ENCODE measurements around the gene HMGB4.

Gene HMGB4

DNA sequence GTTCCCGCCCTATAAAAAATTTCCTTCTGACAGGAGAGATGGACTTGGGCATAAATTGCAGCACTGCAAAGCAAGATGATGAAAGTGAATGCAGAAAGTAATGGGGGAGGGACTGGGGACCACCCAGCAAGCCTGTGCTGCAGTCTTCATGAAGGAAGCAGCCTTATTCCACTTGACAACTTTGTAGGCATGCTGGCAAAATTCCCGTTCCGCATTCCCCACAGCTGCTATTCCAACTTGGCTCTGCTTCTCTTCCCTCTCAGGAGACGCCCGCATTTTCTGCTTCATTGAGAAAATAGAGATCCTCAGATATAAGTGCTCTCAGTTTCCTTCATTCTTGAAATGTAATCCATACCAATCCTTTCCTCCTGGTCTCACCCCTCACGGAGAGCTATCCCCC is 2.4 kb downstream of the HMGB4 start:
- TF ChIP-seq, protein P1, sequence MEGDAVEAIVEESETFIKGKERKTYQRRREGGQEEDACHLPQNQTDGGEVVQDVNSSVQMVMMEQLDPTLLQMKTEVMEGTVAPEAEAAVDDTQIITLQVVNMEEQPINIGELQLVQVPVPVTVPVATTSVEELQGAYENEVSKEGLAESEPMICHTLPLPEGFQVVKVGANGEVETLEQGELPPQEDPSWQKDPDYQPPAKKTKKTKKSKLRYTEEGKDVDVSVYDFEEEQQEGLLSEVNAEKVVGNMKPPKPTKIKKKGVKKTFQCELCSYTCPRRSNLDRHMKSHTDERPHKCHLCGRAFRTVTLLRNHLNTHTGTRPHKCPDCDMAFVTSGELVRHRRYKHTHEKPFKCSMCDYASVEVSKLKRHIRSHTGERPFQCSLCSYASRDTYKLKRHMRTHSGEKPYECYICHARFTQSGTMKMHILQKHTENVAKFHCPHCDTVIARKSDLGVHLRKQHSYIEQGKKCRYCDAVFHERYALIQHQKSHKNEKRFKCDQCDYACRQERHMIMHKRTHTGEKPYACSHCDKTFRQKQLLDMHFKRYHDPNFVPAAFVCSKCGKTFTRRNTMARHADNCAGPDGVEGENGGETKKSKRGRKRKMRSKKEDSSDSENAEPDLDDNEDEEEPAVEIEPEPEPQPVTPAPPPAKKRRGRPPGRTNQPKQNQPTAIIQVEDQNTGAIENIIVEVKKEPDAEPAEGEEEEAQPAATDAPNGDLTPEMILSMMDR (conservative IDR thresholded peaks at IDR 0.05; ENCODE audit: low read depth), result no peak
- POLR2A ChIA-PET (ENCODE audit: low non-redundant PET), result no interaction called here
- CTCF ChIA-PET, result no interaction called here

GRCh38 chr1:33867684-33868083 is 3.8 kb downstream of the HMGB4 start:
- POLR2A ChIA-PET (ENCODE audit: low non-redundant PET), result no interaction called here
- no peak for DNase-seq (ENCODE audit: low spot score)
- TF ChIP-seq, protein P1 (conservative IDR thresholded peaks at IDR 0.05; ENCODE audit: low read depth), result no peak
- H3K27ac ChIP-seq, result no peak overlapping the region
- CTCF ChIA-PET, result no interaction called here

More for the DNA sequence above, 2.4 kb downstream of the HMGB4 start:
- H3K27ac ChIP-seq, result no peak overlapping the region
- DNase-seq (ENCODE audit: low spot score), result no peak

- TF ChIP-seq, protein P1 (conservative IDR thresholded peaks at IDR 0.05; ENCODE audit: low read depth), result no peak
- H3K27ac ChIP-seq, result no peak overlapping the region
- ChIA-PET POLR2A (ENCODE audit: low non-redundant PET) (no interaction called here), CTCF (no interaction called here)
- DNase-seq (ENCODE audit: low spot score), result no peak
Observed at GRCh38 chr1:33872275-33872674, 8.4 kb downstream of the HMGB4 start.

DNA sequence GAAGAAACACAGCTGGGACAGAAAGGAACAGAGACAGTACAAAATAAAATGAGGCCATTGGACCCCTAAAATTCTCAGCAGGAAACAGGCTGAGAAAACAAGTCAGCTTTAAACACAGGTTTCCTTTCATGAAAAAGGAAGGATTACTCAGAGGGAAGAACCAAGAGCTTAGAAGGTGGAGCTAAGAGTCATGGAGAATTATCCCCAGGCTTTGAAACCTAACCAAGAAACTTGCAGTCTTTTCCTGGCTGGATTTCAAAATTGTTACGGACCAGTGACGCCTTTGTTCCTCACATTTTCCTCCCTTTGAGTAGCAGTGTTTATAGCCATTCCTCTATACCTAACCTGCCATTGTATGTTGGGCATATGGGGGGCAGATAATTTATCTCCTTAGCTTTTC is 8.8 kb downstream of the HMGB4 start:
- ChIA-PET CTCF (no interaction called here), POLR2A (ENCODE audit: low non-redundant PET) (no interaction called here)
- H3K27ac ChIP-seq, result no peak overlapping the region
- TF ChIP-seq, protein P1 (conservative IDR thresholded peaks at IDR 0.05; ENCODE audit: low read depth), result no peak
- no peak for DNase-seq (ENCODE audit: low spot score)

GRCh38 chr1:33874636-33875035 is 10.8 kb downstream of the HMGB4 start:
- ChIA-PET POLR2A (ENCODE audit: low non-redundant PET) (no interaction called here), CTCF (no interaction called here)

DNA sequence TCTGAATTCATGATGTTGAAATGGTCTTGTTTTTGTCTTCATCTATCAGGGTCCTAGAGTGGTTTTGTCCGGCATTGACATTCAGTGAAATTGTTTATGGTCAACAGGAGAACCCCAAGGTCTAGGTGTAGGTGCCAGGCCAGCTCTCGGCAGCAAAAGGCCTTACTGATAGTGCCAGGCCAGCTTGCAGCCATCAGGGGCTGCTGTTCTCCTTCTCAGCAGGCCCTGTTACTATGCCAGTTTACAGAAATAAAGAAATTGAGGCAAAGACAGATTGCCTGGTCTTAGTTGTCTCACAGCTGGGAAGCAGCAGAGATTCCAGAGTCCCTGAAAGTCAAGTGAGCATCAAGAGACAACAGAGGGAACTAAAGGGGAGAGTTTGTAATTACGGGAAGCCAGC is 12.0 kb downstream of the HMGB4 start:
- H3K27ac ChIP-seq, result no peak overlapping the region
- TF ChIP-seq, protein P1 (conservative IDR thresholded peaks at IDR 0.05; ENCODE audit: low read depth), result no peak
- no peak for DNase-seq (ENCODE audit: low spot score)
- ChIA-PET POLR2A (ENCODE audit: low non-redundant PET) (no interaction called here), CTCF (no interaction called here)

More at GRCh38 chr1:33874636-33875035, 10.8 kb downstream of the HMGB4 start:
- H3K27ac ChIP-seq, result no peak overlapping the region
- TF ChIP-seq, protein P1 (conservative IDR thresholded peaks at IDR 0.05; ENCODE audit: low read depth), result no peak
- no peak for DNase-seq (ENCODE audit: low spot score)

All from RWPE1 (cell line).